Activated naive CD4-positive, alpha-beta T cell treated with Interleukin-2 at 50 U/mL for 16 hours (primary cell): Measurements from ENCODE around the gene IGFN1.
"Not testable (repeated sequence)": the region's sequence is repeated elsewhere in the genome, so short reads cannot be mapped to it uniquely, and the experiment has no call there.

Experiments
- DNase-seq: peaks from one replicate; pipeline ENCODE4 v3.0.0-alpha.2; 2020

Gene IGFN1

DNA sequence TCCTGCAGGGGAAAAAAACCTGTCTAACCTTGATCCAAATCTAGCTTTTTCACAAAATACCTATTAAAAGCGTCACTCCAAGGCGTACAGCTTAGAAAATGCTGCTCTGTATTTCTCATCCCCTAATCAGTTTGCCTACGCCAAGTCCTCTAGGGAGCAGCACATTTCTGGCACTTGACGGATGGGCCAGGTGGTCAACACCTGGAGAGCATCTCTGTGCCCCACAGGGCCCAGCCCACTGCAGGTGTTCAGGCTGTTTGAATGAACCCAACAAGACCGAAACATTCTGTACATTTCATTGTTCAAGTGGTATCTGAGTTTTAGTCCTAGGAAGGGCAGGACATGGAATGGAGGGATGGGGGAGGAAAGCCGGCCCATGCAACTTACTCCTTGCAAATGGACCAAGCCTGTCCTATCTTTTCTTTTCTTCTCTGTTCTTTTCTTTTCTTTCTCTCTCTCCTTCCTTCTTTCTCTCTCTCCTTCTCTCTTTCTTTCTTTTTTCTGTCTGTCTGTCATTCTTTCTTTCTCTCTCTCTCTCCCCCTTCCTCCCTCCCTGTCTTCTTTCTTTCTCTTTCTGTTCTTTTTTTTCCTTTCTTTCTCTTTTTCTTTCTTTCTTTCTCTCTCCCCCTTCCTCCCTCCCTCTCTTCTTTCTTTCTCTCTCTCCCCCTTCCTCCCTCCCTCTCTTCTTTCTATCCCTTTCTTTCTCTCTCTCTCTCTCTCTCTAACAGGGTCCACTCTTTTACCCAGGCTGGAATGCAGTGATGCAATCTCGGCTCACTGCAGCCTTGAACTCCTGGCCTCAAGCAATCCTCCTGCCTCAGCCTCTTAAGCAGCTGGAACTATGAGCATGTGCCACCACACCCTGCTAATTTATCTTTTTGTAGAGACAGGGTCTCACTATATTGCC, 29.1 kb downstream of the IGFN1 start:
- no peak for DNase-seq

DNA sequence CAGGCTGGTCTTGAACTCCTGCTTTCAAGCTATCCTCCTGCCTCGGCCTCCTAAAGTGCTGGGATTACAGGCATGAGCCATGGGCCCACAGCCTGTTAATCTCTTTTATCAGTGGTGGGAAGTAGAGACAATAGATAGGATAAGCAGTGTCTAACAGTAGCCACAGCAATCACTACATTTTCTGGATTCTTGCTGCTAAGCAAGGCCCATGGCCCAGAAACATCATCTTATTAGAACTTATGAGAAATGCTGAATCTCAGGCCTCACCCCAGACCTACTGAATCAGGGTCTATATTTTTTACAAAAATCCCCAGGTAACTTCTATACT, 29.7 kb downstream of the IGFN1 start:
- DNase-seq, result no peak

DNA sequence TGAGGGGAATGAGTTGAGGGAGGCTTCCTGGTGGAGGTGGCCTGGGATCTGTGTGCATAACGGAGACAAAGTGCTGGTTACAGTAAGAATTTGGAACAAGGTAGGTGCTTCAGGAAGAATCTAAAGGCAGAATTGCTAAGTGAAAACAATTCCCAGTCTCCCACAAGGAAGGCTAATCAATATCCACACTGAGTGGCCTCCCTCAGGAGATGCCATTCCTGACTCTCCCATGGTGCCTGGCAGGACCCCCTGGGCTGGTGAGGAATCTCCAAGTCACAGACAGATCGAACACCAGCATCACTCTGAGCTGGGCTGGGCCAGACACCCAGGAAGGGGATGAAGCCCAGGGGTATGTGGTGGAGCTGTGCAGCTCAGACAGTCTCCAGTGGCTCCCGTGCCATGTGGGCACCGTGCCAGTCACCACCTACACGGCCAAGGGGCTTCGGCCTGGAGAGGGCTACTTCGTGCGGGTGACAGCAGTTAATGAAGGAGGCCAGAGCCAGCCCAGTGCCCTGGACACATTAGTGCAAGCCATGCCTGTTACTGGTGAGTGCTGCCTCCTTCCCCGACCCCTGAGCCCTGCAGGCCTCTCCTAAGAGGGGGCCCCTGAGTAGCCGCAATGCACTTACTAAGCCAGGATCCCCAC, 30.7 kb downstream of the IGFN1 start:
- no peak for DNase-seq

GRCh38 chr1:201222125-201222524, 31.5 kb downstream of the IGFN1 start:
- DNase-seq, result no peak

DNA sequence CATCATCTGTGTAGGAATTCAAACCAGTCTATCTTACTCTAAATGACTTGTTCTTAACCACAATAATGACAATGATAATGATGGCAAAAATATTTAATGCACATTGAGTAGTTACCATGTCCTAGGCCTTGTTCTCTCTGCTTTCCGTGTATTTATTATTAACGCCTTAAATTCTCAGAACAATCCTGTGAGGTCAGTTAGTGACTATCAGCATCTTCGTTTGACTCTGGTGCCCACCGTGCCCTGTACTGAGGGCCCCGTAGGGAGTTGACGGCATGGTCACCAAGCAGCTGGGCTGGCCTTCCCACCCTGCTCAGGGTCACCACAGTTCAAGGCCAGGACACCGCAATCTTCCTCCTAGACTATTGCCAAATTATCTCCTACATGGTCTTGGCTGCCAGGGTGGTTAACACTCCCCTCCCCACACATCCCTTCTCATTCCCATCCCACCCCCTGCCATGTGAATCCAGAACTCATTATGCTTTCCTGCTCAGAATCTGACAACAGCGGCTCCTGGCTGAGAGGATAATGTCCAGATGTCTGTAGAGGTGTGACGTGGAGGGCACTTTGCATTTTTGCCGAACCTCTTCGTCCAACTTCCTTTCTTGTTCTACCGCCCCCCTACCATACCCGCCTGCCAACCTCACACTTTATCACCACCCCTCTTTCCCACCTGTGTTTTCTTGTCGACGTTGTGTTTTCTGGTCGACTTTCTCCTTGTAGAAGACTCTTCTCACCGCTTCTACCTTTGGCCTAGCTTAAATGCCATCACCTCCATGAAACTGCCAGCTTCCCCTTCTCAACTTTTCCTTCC, 33.4 kb downstream of the IGFN1 start:
- DNase-seq, result no peak

GRCh38 chr1:201224666-201225370, 34.2 kb downstream of the IGFN1 start:
- no peak for DNase-seq

- no peak for DNase-seq
Observed at GRCh38 chr1:201226178-201226514, 35.5 kb downstream of the IGFN1 start.

DNA sequence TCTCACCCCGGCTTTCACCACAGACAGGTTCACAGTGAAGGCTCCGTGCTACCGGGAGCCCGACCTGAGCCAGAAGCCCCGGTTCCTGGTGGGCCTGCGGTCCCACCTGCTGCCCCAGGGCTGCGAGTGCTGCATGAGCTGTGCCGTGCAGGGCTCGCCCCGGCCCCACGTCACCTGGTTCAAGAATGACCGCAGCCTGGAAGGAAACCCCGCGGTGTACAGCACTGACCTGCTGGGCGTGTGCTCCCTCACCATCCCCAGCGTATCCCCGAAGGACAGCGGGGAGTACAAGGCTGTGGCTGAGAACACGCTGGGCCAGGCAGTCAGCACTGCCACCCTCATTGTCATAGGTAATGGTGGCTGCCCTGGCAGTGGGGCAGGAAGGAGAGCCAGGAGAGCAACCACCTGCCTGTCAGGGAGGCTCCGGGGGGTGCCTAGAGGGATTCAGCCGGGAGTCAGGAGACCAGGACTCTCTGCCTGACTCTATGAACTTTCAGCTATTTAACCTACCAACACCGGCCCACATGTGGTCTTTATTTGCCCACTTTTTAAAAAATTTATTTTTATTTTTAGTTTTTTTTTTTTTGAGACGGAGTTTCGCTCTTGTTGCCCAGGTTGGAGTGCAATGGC, 36.4 kb downstream of the IGFN1 start:
- no peak for DNase-seq

GRCh38 chr1:201228011-201228983, 37.7 kb downstream of the IGFN1 start:
- no peak for DNase-seq

GRCh38 chr1:201229095-201229494, 38.5 kb downstream of the IGFN1 start:
- no peak for DNase-seq

- DNase-seq, result no peak
Observed at GRCh38 chr1:201229771-201230635, 39.4 kb downstream of the IGFN1 start.

DNA sequence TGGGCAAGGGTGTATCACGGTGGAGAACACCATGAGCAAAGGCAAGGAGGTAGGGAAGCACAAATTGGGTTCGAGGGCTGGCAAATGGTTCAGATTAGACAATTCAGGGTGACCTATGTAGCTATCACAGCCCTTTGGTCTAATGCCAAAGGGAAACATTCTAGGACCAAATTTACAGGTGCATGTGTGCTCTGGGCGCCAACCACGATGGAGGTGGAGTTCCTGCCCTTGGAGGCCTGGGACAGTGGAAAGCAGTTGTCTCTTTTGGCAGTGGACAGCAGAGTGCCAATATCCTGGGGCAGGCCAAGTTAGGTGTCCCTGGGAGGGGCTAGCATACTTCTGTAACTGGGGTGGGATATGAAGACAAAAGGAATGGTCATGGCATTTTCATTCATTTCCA, 40.1 kb downstream of the IGFN1 start:
- no peak for DNase-seq

DNA sequence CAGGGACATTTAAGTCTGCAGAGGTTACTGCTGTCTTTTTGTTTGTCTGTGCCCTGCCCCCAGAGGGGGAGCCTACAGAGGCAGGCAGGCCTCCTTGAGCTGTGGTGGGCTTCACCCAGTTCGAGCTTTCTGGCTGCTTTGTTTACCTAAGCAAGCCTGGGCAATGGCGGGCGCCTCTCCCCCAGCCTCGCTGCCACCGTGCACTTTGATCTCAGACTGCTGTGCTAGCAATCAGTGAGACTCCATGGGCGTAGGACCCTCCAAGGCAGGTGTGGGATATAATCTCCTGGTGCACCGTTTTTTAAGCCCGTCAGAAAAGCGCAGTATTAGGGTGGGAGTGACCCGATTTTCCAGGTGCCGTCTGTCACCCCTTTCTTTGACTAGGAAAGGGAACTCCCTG, 49.0 kb downstream of the IGFN1 start:
- not testable (repeated sequence) for DNase-seq

- no peak for DNase-seq
Observed at GRCh38 chr1:201240171-201240570, 49.5 kb downstream of the IGFN1 start.

- DNase-seq, result no peak
Observed at GRCh38 chr1:201241736-201242135, 51.1 kb downstream of the IGFN1 start.

- DNase-seq, result no peak
Observed at GRCh38 chr1:201245082-201245481, 54.5 kb downstream of the IGFN1 start.

GRCh38 chr1:201248721-201249559, 58.3 kb downstream of the IGFN1 start:
- no peak for DNase-seq

GRCh38 chr1:201250326-201251011, 59.8 kb downstream of the IGFN1 start:
- DNase-seq, result no peak

GRCh38 chr1:201251411-201251810, 60.8 kb downstream of the IGFN1 start:
- DNase-seq, result no peak
